HepG2 (cell line): Measurements from ENCODE around the gene ECHS1. TPM values are rescaled to one million over a fixed set of nuclear protein-coding genes. Genes with fewer than 3 reads are reported as not detected.

ENCODE experiments used
- ASH2L ChIP-seq: fragments of 300-600, 200-600 bp; sonication (generic); IDR thresholded peaks from 2 replicates; pipeline ENCODE4 v1.7.0; 2017; ENCODE audit warnings: low read depth, mild to moderate bottlenecking, moderate library complexity, mixed read lengths, low read length; ENCODE audit not compliant: insufficient read length
- ATF7 ChIP-seq, 2 experiments: fragments of 450-650 bp in 1 of 2; sonication (generic) in 1 of 2; formaldehyde crosslinking in 1 of 2; IDR thresholded peaks; 2 replicates each; pipeline versions ENCODE4 v1.4.0 to v1.6.1; 2016 to 2020; ENCODE audit warnings: antibody characterized with exemption in 1 of 2, mild to moderate bottlenecking in 1 of 2, missing genetic modification reagents in 1 of 2
- FOXK1 ChIP-seq: sonication (generic); formaldehyde crosslinking; IDR thresholded peaks from 2 replicates; pipeline ENCODE4 v1.4.0; 2020; ENCODE audit warnings: low read depth, missing genetic modification reagents, borderline replicate concordance
- ISX ChIP-seq: sonication (generic); formaldehyde crosslinking; conservative IDR thresholded peaks from 2 replicates; pipeline ENCODE4 v1.5.0; 2020; ENCODE audit warnings: missing genetic modification reagents
- MIXL1 ChIP-seq: IDR thresholded peaks from 2 replicates; pipeline ENCODE4 v1.6.1; 2016
- NFE2L1 ChIP-seq: sonication (generic); formaldehyde crosslinking; IDR thresholded peaks from 2 replicates; pipeline ENCODE4 v1.4.0; 2020; ENCODE audit warnings: missing genetic modification reagents, mild to moderate bottlenecking, borderline replicate concordance
- NR2C2 ChIP-seq: sonication (generic); formaldehyde crosslinking; IDR thresholded peaks from 2 replicates; pipeline ENCODE4 v1.4.0; 2020; ENCODE audit warnings: missing genetic modification reagents, mild to moderate bottlenecking, moderate library complexity, borderline replicate concordance
- NR3C1 ChIP-seq: sonication (generic); formaldehyde crosslinking; IDR thresholded peaks from 2 replicates; pipeline ENCODE4 v1.4.0; 2020; ENCODE audit warnings: missing genetic modification reagents
- RARA ChIP-seq: IDR thresholded peaks from 2 replicates; pipeline ENCODE4 v1.6.1; 2016; ENCODE audit warnings: missing genetic modification reagents, missing compliant biosample characterization
- RFXAP ChIP-seq: sonication (generic); formaldehyde crosslinking; IDR thresholded peaks from 2 replicates; pipeline ENCODE4 v1.4.0; 2020; ENCODE audit warnings: missing genetic modification reagents, borderline replicate concordance
- SOX6 ChIP-seq, 2 experiments: fragments of 450-650 bp in 1 of 2; sonication (generic) in 1 of 2; formaldehyde crosslinking in 1 of 2; IDR thresholded peaks; 2 replicates each; pipeline versions ENCODE4 v1.4.0 to v1.6.1; 2017 to 2020; ENCODE audit warnings: antibody characterized with exemption in 1 of 2, mild to moderate bottlenecking in 1 of 2, missing genetic modification reagents in 1 of 2
- STAT5B ChIP-seq: sonication (generic); formaldehyde crosslinking; IDR thresholded peaks from 2 replicates; pipeline ENCODE4 v1.4.0; 2020; ENCODE audit warnings: missing genetic modification reagents
- TAF15 ChIP-seq: fragments of 200-400 bp; formaldehyde crosslinking; IDR thresholded peaks from one replicate; pipeline ENCODE4 v1.6.1; 2018; ENCODE audit warnings: mild to moderate bottlenecking, low read depth, low read length; ENCODE audit not compliant: poor library complexity, severe bottlenecking
- YEATS2 ChIP-seq: sonication (generic); formaldehyde crosslinking; IDR thresholded peaks from 2 replicates; pipeline ENCODE4 v1.4.0; 2020; ENCODE audit warnings: missing genetic modification reagents, borderline replicate concordance
- ZNF431 ChIP-seq: sonication (generic); formaldehyde crosslinking; IDR thresholded peaks from 2 replicates; pipeline ENCODE4 v1.9.0; 2022; ENCODE audit warnings: missing genetic modification reagents, low read depth, mild to moderate bottlenecking, borderline replicate concordance
- ZNF777 ChIP-seq: sonication (generic); formaldehyde crosslinking; IDR thresholded peaks from 2 replicates; pipeline ENCODE4 v1.4.0; 2020; ENCODE audit warnings: missing genetic modification reagents
- polyA plus RNA-seq, 8 experiments: library from polyadenylated mRNA; depleted of rRNA in 3 of 8; stranded (reverse) in 7 of 8; unstranded in 1 of 8; fragments of >200 nt; fragmentation: Illumina TruSeq in 4 of 8; extraction: Trizol in 4 of 8; gene quantifications; 2 replicates each; pipeline versions ENCODE4 v1.2.1 to v1.2.3, GENCODE V29; 2011 to 2016; ENCODE audit warnings: low read depth in 4 of 8, missing spikeins in 1 of 8, mixed read lengths in 1 of 8; ENCODE audit not compliant: insufficient read depth in 1 of 8
- total RNA-seq, 5 experiments: library from RNA; depleted of rRNA; stranded (reverse); fragments of >200 nt; fragmentation: Illumina TruSeq; extraction: Trizol; gene quantifications; 2 replicates each; pipeline ENCODE4 v1.2.3, GENCODE V29; 2016; ENCODE audit warnings: low read depth in 1 of 5
- TF ChIP-seq, protein P1 (sequence below): sonication (generic); formaldehyde crosslinking; IDR thresholded peaks from one replicate; pipeline ENCODE4 v1.5.1; 2020; ENCODE audit warnings: mild to moderate bottlenecking, missing genetic modification reagents; ENCODE audit errors: not compliant biosample characterization
- TF ChIP-seq, protein P2 (sequence below): sonication (generic); formaldehyde crosslinking; IDR thresholded peaks from 2 replicates; pipeline ENCODE4 v1.5.1; 2020; ENCODE audit warnings: mild to moderate bottlenecking, missing genetic modification reagents

ECHS1 gene
- total and polyA plus RNA-seq, 2 of the 13 experiments (the other 11 are each of a cell fraction or from before 2014, with no cell fraction given) = 32.7 to 195 TPM

DNA sequence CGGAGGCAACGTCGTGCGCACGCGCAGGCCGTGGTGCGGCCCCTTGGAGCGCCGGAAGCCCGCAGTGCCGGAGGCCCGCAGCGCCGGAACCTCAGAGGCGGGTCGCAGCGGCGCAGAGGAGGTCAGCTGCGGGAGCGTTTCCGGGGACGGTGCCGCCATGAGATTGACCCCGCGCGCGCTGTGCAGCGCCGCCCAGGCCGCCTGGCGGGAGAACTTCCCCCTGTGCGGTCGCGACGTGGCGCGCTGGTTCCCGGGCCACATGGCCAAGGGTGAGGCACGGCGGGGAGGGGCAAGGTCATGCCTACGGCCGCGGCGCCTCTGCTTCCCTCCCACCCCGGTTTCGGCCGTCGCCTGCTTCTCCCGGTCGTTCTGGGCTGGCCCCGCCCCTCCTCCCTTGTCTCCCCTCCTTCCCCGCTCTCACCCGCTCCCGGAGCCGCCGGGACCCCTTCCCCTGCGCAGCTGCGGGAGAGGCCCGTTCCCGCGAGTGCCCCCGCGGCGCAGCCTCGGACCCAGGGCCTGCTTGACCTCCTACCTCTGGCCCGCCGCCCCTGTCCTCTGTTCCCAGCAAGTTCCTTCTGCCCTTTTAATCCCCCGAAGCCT is 21.0 kb upstream of the ECHS1 start, which contains the start of gene MTG1 (continued):
- TF ChIP-seq ATF7 (IDR thresholded peaks at IDR 0.05) (no peak), ATF7 (CRISPR knock-in tag; IDR thresholded peaks at IDR 0.05) (no peak), NFE2L1 (CRISPR knock-in tag) (peak; percentile 83; the same call in 1 of the 2 replicates), ZNF431 (CRISPR knock-in tag) (peak; percentile 67; the same call in 1 of the 2 replicates), SOX6 (IDR thresholded peaks at IDR 0.05) (no peak), SOX6 (CRISPR knock-in tag; IDR thresholded peaks at IDR 0.05) (peak; percentile 48), NR3C1 (CRISPR knock-in tag) (no peak), RFXAP (CRISPR knock-in tag) (no peak), STAT5B (CRISPR knock-in tag) (0 out of 2 replicates have a peak, but pooled peaks have one; percentile 30), ASH2L (peak; percentile 72), ZNF777 (CRISPR knock-in tag) (peak; percentile 74), RARA (CRISPR knock-in tag) (peak; percentile 65; the same call in 1 of the 2 replicates), MIXL1 (CRISPR knock-in tag) (peak; percentile 23; the same call in 1 of the 2 replicates), NR2C2 (CRISPR knock-in tag) (peak; percentile 98), YEATS2 (CRISPR knock-in tag) (peak; percentile 85), TAF15 (no peak), FOXK1 (CRISPR knock-in tag) (peak; percentile 80; the same call in 1 of the 2 replicates), ISX (no peak)
- TF ChIP-seq, protein P1, sequence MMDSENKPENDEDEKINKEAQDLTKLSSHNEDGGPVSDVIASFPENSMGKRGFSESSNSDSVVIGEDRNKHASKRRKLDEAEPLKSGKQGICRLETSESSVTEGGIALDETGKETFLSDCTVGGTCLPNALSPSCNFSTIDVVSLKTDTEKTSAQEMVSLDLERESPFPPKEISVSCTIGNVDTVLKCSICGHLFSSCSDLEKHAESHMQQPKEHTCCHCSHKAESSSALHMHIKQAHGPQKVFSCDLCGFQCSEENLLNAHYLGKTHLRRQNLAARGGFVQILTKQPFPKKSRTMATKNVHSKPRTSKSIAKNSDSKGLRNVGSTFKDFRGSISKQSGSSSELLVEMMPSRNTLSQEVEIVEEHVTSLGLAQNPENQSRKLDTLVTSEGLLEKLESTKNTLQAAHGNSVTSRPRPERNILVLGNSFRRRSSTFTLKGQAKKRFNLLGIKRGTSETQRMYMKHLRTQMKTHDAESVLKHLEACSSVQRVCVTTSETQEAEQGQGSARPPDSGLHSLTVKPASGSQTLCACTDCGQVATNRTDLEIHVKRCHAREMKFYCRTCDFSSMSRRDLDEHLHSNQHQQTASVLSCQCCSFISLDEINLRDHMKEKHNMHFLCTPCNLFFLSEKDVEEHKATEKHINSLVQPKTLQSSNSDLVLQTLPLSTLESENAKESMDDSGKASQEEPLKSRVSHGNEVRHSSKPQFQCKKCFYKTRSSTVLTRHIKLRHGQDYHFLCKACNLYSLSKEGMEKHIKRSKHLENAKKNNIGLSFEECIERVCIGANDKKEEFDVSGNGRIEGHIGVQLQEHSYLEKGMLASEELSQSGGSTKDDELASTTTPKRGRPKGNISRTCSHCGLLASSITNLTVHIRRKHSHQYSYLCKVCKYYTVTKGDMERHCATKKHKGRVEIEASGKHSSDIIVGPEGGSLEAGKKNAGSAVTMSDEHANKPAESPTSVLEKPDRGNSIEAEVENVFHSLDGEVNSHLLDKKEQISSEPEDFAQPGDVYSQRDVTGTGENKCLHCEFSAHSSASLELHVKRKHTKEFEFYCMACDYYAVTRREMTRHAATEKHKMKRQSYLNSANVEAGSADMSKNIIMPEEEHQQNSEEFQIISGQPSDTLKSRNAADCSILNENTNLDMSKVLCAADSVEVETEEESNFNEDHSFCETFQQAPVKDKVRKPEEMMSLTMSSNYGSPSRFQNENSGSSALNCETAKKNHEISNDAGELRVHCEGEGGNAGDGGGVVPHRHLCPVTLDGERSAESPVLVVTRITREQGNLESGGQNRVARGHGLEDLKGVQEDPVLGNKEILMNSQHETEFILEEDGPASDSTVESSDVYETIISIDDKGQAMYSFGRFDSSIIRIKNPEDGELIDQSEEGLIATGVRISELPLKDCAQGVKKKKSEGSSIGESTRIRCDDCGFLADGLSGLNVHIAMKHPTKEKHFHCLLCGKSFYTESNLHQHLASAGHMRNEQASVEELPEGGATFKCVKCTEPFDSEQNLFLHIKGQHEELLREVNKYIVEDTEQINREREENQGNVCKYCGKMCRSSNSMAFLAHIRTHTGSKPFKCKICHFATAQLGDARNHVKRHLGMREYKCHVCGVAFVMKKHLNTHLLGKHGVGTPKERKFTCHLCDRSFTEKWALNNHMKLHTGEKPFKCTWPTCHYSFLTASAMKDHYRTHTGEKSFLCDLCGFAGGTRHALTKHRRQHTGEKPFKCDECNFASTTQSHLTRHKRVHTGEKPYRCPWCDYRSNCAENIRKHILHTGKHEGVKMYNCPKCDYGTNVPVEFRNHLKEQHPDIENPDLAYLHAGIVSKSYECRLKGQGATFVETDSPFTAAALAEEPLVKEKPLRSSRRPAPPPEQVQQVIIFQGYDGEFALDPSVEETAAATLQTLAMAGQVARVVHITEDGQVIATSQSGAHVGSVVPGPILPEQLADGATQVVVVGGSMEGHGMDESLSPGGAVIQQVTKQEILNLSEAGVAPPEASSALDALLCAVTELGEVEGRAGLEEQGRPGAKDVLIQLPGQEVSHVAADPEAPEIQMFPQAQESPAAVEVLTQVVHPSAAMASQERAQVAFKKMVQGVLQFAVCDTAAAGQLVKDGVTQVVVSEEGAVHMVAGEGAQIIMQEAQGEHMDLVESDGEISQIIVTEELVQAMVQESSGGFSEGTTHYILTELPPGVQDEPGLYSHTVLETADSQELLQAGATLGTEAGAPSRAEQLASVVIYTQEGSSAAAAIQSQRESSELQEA = peak; percentile 91
- TF ChIP-seq, protein P2, sequence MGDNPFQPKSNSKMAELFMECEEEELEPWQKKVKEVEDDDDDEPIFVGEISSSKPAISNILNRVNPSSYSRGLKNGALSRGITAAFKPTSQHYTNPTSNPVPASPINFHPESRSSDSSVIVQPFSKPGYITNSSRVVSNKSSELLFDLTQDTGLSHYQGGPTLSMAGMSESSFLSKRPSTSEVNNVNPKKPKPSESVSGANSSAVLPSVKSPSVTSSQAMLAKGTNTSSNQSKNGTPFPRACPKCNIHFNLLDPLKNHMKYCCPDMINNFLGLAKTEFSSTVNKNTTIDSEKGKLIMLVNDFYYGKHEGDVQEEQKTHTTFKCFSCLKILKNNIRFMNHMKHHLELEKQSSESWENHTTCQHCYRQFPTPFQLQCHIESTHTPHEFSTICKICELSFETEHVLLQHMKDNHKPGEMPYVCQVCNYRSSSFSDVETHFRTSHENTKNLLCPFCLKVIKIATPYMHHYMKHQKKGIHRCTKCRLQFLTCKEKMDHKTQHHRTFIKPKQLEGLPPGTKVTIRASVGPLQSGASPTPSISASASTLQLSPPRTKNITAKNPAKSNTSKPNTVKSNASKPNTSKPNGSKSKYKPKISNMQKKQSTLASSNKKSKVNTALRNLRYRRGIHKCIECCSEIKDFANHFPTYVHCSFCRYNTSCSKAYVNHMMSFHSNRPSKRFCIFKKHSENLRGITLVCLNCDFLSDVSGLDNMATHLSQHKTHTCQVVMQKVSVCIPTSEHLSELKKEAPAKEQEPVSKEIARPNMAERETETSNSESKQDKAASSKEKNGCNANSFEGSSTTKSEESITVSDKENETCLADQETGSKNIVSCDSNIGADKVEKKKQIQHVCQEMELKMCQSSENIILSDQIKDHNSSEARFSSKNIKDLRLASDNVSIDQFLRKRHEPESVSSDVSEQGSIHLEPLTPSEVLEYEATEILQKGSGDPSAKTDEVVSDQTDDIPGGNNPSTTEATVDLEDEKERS (CRISPR knock-in tag) = peak; percentile 83; the same call in 1 of the 2 replicates
